Psoas muscle (tissue), 8 donors: ENCODE results near the gene KRT72. TPM values are rescaled to one million over a fixed set of nuclear protein-coding genes. Genes with fewer than 3 reads are reported as not detected.

Experiments
- ATAC-seq, 4 donors: fragments of 200-7000 bp; cut with Tn5 transposase; one replicate each; pipeline ENCODE4 v1.9.1; 2020; ENCODE audit warnings: moderate library complexity in 3 of 4, mild to moderate bottlenecking in 2 of 4
- DNase-seq, 2 donors: peaks; one replicate each; pipeline ENCODE4 v3.0.0-alpha.2; 2020
- H3K27ac ChIP-seq: fragments of 200-600 bp; one replicate; pipeline ENCODE4 v1.8.0; 2022
- H3K27me3 ChIP-seq, 3 donors: fragments of 200-600 bp in 1 of 3; one replicate each; pipeline versions ENCODE4 v1.6.1 to v1.8.0; 2013 to 2022; ENCODE audit warnings: low read length in 2 of 3, mild to moderate bottlenecking in 2 of 3, moderate library complexity in 1 of 3; ENCODE audit not compliant: insufficient read depth in 3 of 3
- H3K36me3 ChIP-seq, 2 donors: fragments of 200-600 bp in 1 of 2; one replicate each; pipeline versions ENCODE4 v1.6.1 to v1.8.0; 2013 to 2022; ENCODE audit warnings: low read depth in 1 of 2, mild to moderate bottlenecking in 1 of 2, moderate library complexity in 1 of 2; ENCODE audit not compliant: insufficient read depth in 1 of 2
- H3K4me1 ChIP-seq: fragments of 200-600 bp; one replicate; pipeline ENCODE4 v1.8.0; 2022
- H3K4me3 ChIP-seq: fragments of 200-600 bp; one replicate; pipeline ENCODE4 v1.8.0; 2022; ENCODE audit warnings: mild to moderate bottlenecking
- H3K9me3 ChIP-seq: fragments of 200-600 bp; one replicate; pipeline ENCODE4 v1.8.0; 2022
- CTCF ChIP-seq: fragments of 200-600 bp; IDR thresholded peaks from one replicate; pipeline ENCODE4 v1.8.0; 2022; ENCODE audit warnings: antibody characterized with exemption
- WGBS, 3 donors: extraction: QIAGEN DNeasy Blood & Tissue Kit; methylation state at CpG; one replicate each; pipeline versions ENCODE4 v1.1.6 to v1.1.7; 2013; 5-methylcytosine and 5-hydroxymethylcytosine counted together
- intact Hi-C, 2 donors: fragments of 100-400 bp; cut with DNase I; formaldehyde crosslinking; loops; one replicate each; pipeline versions ENCODE4 v1.11.0 to v1.14.2; 2022
- polyA plus RNA-seq, 3 donors: library from polyadenylated mRNA; stranded (reverse); fragments of 200-250 nt; gene quantifications; one replicate each; pipeline ENCODE4 v1.2.3, GENCODE V29; 2013
- total RNA-seq, 4 donors: library from RNA; stranded (reverse); fragmentation: NEBNext Ultra II Directional in 2 of 4; extraction: Animal tissue kit (Norgen Biotek cat#: 25700) in 2 of 4; gene quantifications; one replicate each; pipeline versions ENCODE4 v1.2.1 to v1.2.4, GENCODE V29; 2021 to 2023
- donor health status: healthy with polysubstance abuse.
- donor health status: DM: no; HTN: no; CAD: no; lungs with moderate emphysema.
- donor health status: Bipolar disorder and iron deficiency.
- donor health status: healthy.
- donor health status: DM: yes; HTN: yes; CAD: no.
- donor health status: DM: no; HTN: no; CAD: no.
- donor health status: DM: no; HTN: no; CAD: no.
- donor health status: DM: yes; HTN: yes; CAD: no.

Gene KRT72
- total and polyA plus RNA-seq, 7 donors, result not detected

DNA sequence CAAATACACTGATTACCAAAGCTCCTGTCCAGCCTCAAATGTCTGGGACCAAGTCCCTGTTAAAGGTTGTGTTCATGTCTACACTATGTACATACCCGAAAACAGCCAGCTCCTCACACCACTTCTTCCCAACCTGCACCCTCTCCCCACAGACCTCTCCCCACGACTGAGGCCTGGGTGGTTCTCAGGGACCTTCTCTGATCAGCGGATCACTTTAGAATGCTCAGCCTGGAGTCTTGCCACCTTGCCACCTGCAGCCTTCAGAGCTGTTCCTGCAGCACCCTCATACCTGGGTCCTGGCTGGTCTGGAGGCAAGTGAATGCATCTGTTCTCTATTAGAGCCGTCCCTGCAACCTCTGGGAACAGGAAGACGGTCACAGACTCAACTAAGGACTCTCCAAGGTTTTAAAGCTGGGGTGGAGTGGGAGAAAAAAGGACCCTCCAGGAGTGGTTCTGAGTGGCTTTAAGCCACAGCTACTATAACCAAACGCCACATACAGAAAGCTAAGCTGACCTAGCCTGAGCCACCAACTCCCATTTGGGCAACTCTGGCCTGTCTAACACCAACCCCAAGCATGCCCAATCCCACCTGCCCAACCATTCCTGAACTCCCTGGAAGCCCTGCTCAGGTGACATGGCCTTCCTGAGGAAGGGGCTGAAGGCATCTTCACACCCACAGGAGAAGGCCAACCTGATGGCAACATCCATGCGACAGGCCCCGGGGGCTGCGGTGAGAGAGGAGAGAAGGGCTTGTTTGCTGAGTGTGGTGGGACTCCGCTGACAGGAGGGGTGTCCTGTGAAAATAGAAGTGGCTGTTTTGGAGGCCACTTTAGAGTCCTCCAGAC is 42.2 kb upstream of the KRT72 start:
- Histone ChIP-seq H3K4me3 (no peak overlapping the region), H3K27me3 (peaks cover 0 to 10% (median 10%) of the 10 kb centered on the region in 3 donors), H3K4me1 (no peaks in the 10 kb centered on the region), H3K9me3 (no peaks in the 10 kb centered on the region), H3K27ac (no peak overlapping the region), H3K36me3 (no peaks in the 10 kb centered on the region)
- 82 to 91% (median 88%) methylated on average over 10 of the region's 10 CpGs for WGBS, 3 donors
- DNase-seq (no peak), ATAC-seq (no peak)
- intact Hi-C loops, result no loop called here
- TF ChIP-seq CTCF, result no peak

GRCh38 chr12:52641468-52641867 is 40.2 kb upstream of the KRT72 start:
- DNase-seq (no peak), ATAC-seq (no peak)
- no peaks in the 10 kb centered on the region for H3K36me3 ChIP-seq
- no peaks in the 10 kb centered on the region for H3K4me1 ChIP-seq
- TF ChIP-seq CTCF, result no peak
- H3K9me3 ChIP-seq, result no peaks in the 10 kb centered on the region
- 70 to 78% (median 74%) methylated on average over 4 of the region's 4 CpGs for WGBS, 3 donors
- H3K27ac ChIP-seq, result no peak overlapping the region
- H3K4me3 ChIP-seq, result no peak overlapping the region
- intact Hi-C loops, result no loop called here
- peaks cover 0 to 10% (median 3%) of the 10 kb centered on the region in 3 donors for H3K27me3 ChIP-seq

DNA sequence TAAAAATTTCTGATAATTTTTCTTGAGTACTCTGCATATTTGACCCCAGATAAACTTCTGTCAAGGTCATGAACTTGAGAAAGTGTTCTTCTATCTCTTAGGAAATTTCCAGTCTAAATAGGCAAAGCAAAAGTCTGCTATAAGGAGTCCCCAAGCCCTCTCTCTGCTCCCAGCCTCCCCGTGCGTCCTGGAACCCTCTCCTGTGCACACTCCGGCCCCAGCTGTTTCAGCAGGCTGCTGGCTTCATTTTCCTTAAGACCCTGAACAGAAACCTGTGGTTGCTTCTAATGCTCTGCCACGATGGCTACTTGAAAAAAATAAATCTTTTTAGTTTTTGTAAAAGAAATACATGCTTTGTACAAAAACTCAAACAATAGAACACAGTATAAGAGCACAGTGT is 36.0 kb upstream of the KRT72 start:
- no peaks in the 10 kb centered on the region for H3K9me3 ChIP-seq
- 60 to 65% (median 65%) methylated on average over 4 of the region's 4 CpGs for WGBS, 3 donors
- H3K4me1 ChIP-seq, result no peaks in the 10 kb centered on the region
- intact Hi-C loops, result no loop called here
- DNase-seq (no peak), ATAC-seq (no peak)
- TF ChIP-seq CTCF, result no peak
- H3K27me3 ChIP-seq, result peaks cover 0 to 10% (median 0%) of the 10 kb centered on the region in 3 donors
- H3K4me3 ChIP-seq, result no peak overlapping the region
- H3K36me3 ChIP-seq, result no peaks in the 10 kb centered on the region
- no peak overlapping the region for H3K27ac ChIP-seq

DNA sequence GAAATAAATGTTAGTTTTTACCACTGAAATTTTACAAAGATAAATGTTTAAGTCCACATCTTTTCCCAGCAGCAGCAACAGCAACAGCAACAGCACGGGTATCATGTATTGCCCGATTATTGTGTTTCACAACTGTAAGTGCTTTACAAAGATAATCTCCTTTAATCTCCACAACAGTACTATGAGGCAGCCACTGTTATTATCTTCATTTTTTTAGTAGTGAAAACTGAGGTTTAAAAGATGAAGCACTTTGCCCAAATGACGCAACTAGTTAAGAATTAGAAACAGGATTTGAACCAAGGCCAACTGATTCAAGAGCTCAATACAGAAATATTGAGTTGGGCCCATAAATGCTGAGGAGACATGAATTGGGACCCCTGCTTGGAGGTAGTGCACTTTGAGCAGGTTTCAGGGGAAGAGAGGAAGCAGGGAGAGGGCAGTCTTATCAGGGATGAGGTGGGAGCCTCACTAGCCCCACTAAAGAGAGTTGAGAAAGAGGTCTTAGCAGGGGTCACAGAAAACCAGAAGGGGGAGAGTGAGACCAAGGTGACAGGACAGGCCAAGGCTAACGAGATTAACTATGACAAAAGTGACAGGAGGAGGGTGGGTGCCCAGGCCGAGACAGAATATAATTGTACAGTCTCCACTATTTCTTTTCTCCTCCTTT is 35.5 kb upstream of the KRT72 start:
- Histone ChIP-seq H3K4me3 (no peak overlapping the region), H3K4me1 (no peaks in the 10 kb centered on the region), H3K27me3 (peaks cover 0 to 7% (median 0%) of the 10 kb centered on the region in 3 donors), H3K36me3 (no peaks in the 10 kb centered on the region), H3K9me3 (no peaks in the 10 kb centered on the region), H3K27ac (no peak overlapping the region)
- TF ChIP-seq CTCF, result no peak
- intact Hi-C loops, result no loop called here
- DNase-seq (no peak), ATAC-seq (no peak)
- WGBS, 3 donors, result 62 to 69% (median 63%) methylated on average over 5 of the region's 5 CpGs
